ENCODE results near the gene PSMG3. TPM values are rescaled to one million over a fixed set of nuclear protein-coding genes. Genes with fewer than 3 reads are reported as not detected.

Gene PSMG3
- total RNA-seq, 1 donor from 2014 or later: 31.7 TPM

DNA sequence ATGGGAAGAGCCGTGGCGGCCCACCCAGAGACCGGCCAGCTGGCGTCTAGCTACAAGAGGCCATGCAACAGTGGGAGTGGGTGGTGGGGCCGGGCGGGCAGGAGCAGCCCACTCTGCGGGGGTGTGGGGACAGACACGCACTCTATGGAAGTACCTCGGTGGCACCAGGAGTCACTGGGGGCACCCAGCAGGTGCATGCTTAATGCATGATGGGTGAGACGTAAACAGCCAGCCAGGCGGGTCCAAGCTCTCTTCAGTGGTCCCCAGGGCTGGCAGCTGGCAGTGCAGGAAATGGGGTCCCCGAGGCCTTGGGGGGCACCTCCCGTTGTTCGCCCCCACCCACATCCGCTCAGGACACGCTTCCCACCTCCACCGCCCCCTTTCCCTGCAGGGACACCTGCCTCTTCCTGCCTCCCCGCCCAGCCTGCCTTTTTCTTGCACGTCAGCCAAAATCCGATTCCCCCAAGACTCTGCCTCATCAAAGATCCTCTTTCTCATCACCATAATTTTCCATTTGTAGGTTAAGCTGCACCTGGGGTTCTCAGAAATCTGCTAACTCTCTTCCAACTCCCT lies 22.6 kb upstream of the PSMG3 start:
- H3K9me3 Mint-ChIP-seq (ENCODE audit: low read depth): peaks cover 6% of the 10 kb centered on the region
- H3K4me3 Mint-ChIP-seq (ENCODE audit: unreplicated experiment): no peak overlapping the region
- no peaks in the 10 kb centered on the region for H3K4me1 Mint-ChIP-seq (ENCODE audit: low read depth)
- peaks cover 59% of the 10 kb centered on the region for H3K27me3 Mint-ChIP-seq (ENCODE audit: low read depth)
- no peak overlapping the region for H3K27ac Mint-ChIP-seq (ENCODE audit: unreplicated experiment)
- H3K36me3 Mint-ChIP-seq (ENCODE audit: low read depth): peaks cover 1% of the 10 kb centered on the region
- TF ChIP-seq, protein P1, sequence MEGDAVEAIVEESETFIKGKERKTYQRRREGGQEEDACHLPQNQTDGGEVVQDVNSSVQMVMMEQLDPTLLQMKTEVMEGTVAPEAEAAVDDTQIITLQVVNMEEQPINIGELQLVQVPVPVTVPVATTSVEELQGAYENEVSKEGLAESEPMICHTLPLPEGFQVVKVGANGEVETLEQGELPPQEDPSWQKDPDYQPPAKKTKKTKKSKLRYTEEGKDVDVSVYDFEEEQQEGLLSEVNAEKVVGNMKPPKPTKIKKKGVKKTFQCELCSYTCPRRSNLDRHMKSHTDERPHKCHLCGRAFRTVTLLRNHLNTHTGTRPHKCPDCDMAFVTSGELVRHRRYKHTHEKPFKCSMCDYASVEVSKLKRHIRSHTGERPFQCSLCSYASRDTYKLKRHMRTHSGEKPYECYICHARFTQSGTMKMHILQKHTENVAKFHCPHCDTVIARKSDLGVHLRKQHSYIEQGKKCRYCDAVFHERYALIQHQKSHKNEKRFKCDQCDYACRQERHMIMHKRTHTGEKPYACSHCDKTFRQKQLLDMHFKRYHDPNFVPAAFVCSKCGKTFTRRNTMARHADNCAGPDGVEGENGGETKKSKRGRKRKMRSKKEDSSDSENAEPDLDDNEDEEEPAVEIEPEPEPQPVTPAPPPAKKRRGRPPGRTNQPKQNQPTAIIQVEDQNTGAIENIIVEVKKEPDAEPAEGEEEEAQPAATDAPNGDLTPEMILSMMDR (IDR thresholded peaks at IDR 0.05): no peak
- DNase-seq (ENCODE audit: low spot score): no peak

GRCh38 chr7:1591876-1592275 lies 22.0 kb upstream of the PSMG3 start:
- peaks cover 6% of the 10 kb centered on the region for H3K9me3 Mint-ChIP-seq (ENCODE audit: low read depth)
- no peaks in the 10 kb centered on the region for H3K4me1 Mint-ChIP-seq (ENCODE audit: low read depth)
- no peak overlapping the region for H3K27ac Mint-ChIP-seq (ENCODE audit: unreplicated experiment)
- H3K4me3 Mint-ChIP-seq (ENCODE audit: unreplicated experiment): no peak overlapping the region
- H3K27me3 Mint-ChIP-seq (ENCODE audit: low read depth): peaks cover 55% of the 10 kb centered on the region
- peaks cover 1% of the 10 kb centered on the region for H3K36me3 Mint-ChIP-seq (ENCODE audit: low read depth)
- DNase-seq (ENCODE audit: low spot score): no peak
- TF ChIP-seq, protein P1 (IDR thresholded peaks at IDR 0.05): no peak

- Mint-ChIP-seq H3K27me3 (ENCODE audit: low read depth) (peaks cover 50% of the 10 kb centered on the region), H3K36me3 (ENCODE audit: low read depth) (peaks cover 1% of the 10 kb centered on the region), H3K27ac (ENCODE audit: unreplicated experiment) (no peak overlapping the region), H3K4me1 (ENCODE audit: low read depth) (no peaks in the 10 kb centered on the region), H3K9me3 (ENCODE audit: low read depth) (peaks cover 6% of the 10 kb centered on the region), H3K4me3 (ENCODE audit: unreplicated experiment) (no peak overlapping the region)
- no peak for DNase-seq (ENCODE audit: low spot score)
- TF ChIP-seq, protein P1 (IDR thresholded peaks at IDR 0.05): no peak
These were observed 21.6 kb upstream of the PSMG3 start for GRCh38 chr7:1591396-1591795.

GRCh38 chr7:1590887-1591286 lies 21.1 kb upstream of the PSMG3 start:
- DNase-seq (ENCODE audit: low spot score): no peak
- H3K36me3 Mint-ChIP-seq (ENCODE audit: low read depth): peaks cover 1% of the 10 kb centered on the region
- H3K4me1 Mint-ChIP-seq (ENCODE audit: low read depth): no peaks in the 10 kb centered on the region
- peaks cover 45% of the 10 kb centered on the region for H3K27me3 Mint-ChIP-seq (ENCODE audit: low read depth)
- no peak overlapping the region for H3K4me3 Mint-ChIP-seq (ENCODE audit: unreplicated experiment)
- H3K9me3 Mint-ChIP-seq (ENCODE audit: low read depth): peaks cover 6% of the 10 kb centered on the region
- no peak overlapping the region for H3K27ac Mint-ChIP-seq (ENCODE audit: unreplicated experiment)
- TF ChIP-seq, protein P1 (IDR thresholded peaks at IDR 0.05): no peak

- Mint-ChIP-seq H3K4me1 (ENCODE audit: low read depth) (no peaks in the 10 kb centered on the region), H3K27ac (ENCODE audit: unreplicated experiment) (no peak overlapping the region), H3K9me3 (ENCODE audit: low read depth) (peaks cover 6% of the 10 kb centered on the region), H3K4me3 (ENCODE audit: unreplicated experiment) (no peak overlapping the region), H3K27me3 (ENCODE audit: low read depth) (peaks cover 43% of the 10 kb centered on the region), H3K36me3 (ENCODE audit: low read depth) (peaks cover 1% of the 10 kb centered on the region)
- no peak for DNase-seq (ENCODE audit: low spot score)
- TF ChIP-seq, protein P1 (IDR thresholded peaks at IDR 0.05): no peak
These were observed 20.6 kb upstream of the PSMG3 start for GRCh38 chr7:1590476-1590875.
